ENCODE measurements around the gene GPR183. TPM values are rescaled to one million over a fixed set of nuclear protein-coding genes. Genes with fewer than 3 reads are reported as not detected.

Gene GPR183
- total RNA-seq, 1 donor from 2014 or later = 0.19 TPM

GRCh38 chr13:99299920-99300341 lies 7.3 kb downstream of the GPR183 start:
- Mint-ChIP-seq H3K36me3 (ENCODE audit: unreplicated experiment) (peaks cover 6% of the 10 kb centered on the region), H3K27ac (ENCODE audit: unreplicated experiment) (no peak overlapping the region), H3K4me3 (ENCODE audit: unreplicated experiment) (no peak overlapping the region), H3K27me3 (ENCODE audit: unreplicated experiment) (no peaks in the 10 kb centered on the region), H3K9me3 (ENCODE audit: unreplicated experiment) (no peaks in the 10 kb centered on the region), H3K4me1 (ENCODE audit: unreplicated experiment) (peaks cover 11% of the 10 kb centered on the region)
- DNase-seq (ENCODE audit: extremely low spot score, unreplicated experiment) = no peak
- TF ChIP-seq CTCF (IDR thresholded peaks at IDR 0.05) = no peak

- no peak for DNase-seq (ENCODE audit: extremely low spot score, unreplicated experiment)
- Mint-ChIP-seq H3K4me1 (ENCODE audit: unreplicated experiment) (peaks cover 11% of the 10 kb centered on the region), H3K9me3 (ENCODE audit: unreplicated experiment) (no peaks in the 10 kb centered on the region), H3K27me3 (ENCODE audit: unreplicated experiment) (no peaks in the 10 kb centered on the region), H3K4me3 (ENCODE audit: unreplicated experiment) (no peak overlapping the region), H3K27ac (ENCODE audit: unreplicated experiment) (no peak overlapping the region), H3K36me3 (ENCODE audit: unreplicated experiment) (peaks cover 6% of the 10 kb centered on the region)
- TF ChIP-seq CTCF (IDR thresholded peaks at IDR 0.05) = no peak
Measured at GRCh38 chr13:99299256-99299919, 7.8 kb downstream of the GPR183 start.

- Mint-ChIP-seq H3K36me3 (ENCODE audit: unreplicated experiment) (peaks cover 4% of the 10 kb centered on the region), H3K9me3 (ENCODE audit: unreplicated experiment) (no peaks in the 10 kb centered on the region)
- no peak for TF ChIP-seq CTCF (IDR thresholded peaks at IDR 0.05)
Measured at GRCh38 chr13:99298056-99298455, 9.1 kb downstream of the GPR183 start.

DNA sequence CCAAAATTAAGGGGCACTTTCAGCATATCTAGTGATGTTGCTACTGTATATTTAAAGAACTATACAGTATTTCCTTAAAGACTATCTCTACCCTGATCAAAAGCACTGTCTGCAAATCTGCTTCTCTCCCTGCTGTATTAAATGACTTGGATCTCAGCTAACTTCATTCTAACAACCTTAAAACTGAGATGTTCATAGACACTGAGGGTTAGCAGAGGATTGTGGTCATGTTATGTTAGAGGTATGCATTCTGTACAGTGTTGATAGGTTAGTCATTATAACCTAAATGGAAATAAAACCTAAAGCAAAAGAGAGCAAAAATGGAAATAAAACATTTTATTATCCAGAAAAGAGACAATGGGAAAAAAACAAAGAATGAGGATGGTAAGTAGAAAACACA lies 9.9 kb downstream of the GPR183 start:
- DNase-seq (ENCODE audit: extremely low spot score, unreplicated experiment) = no peak
- no peak for TF ChIP-seq CTCF (IDR thresholded peaks at IDR 0.05)
- Mint-ChIP-seq H3K4me3 (ENCODE audit: unreplicated experiment) (no peak overlapping the region), H3K27me3 (ENCODE audit: unreplicated experiment) (no peaks in the 10 kb centered on the region), H3K4me1 (ENCODE audit: unreplicated experiment) (peaks cover 11% of the 10 kb centered on the region), H3K9me3 (ENCODE audit: unreplicated experiment) (no peaks in the 10 kb centered on the region), H3K36me3 (ENCODE audit: unreplicated experiment) (peaks cover 4% of the 10 kb centered on the region), H3K27ac (ENCODE audit: unreplicated experiment) (no peak overlapping the region)

More at GRCh38 chr13:99298056-99298455, 9.1 kb downstream of the GPR183 start:
- no peak for DNase-seq (ENCODE audit: extremely low spot score, unreplicated experiment)
- no peak overlapping the region for H3K27ac Mint-ChIP-seq (ENCODE audit: unreplicated experiment)
- peaks cover 11% of the 10 kb centered on the region for H3K4me1 Mint-ChIP-seq (ENCODE audit: unreplicated experiment)
- H3K27me3 Mint-ChIP-seq (ENCODE audit: unreplicated experiment) = no peaks in the 10 kb centered on the region
- no peak overlapping the region for H3K4me3 Mint-ChIP-seq (ENCODE audit: unreplicated experiment)

- H3K9me3 Mint-ChIP-seq (ENCODE audit: unreplicated experiment) = no peaks in the 10 kb centered on the region
- H3K4me3 Mint-ChIP-seq (ENCODE audit: unreplicated experiment) = no peak overlapping the region
- H3K27me3 Mint-ChIP-seq (ENCODE audit: unreplicated experiment) = no peaks in the 10 kb centered on the region
- TF ChIP-seq CTCF (IDR thresholded peaks at IDR 0.05) = no peak
- peaks cover 4% of the 10 kb centered on the region for H3K36me3 Mint-ChIP-seq (ENCODE audit: unreplicated experiment)
- H3K4me1 Mint-ChIP-seq (ENCODE audit: unreplicated experiment) = peaks cover 11% of the 10 kb centered on the region
- H3K27ac Mint-ChIP-seq (ENCODE audit: unreplicated experiment) = peak overlapping the region; percentile 12
- DNase-seq (ENCODE audit: extremely low spot score, unreplicated experiment) = no peak
Measured at GRCh38 chr13:99296398-99296797, 10.8 kb downstream of the GPR183 start.
